Endothelial cell of umbilical vein (primary cell): ENCODE results near the gene FRZB.

Experiments used
- POLR2A ChIP-seq: IDR thresholded peaks from 2 replicates; pipeline ENCODE4 v1.6.1; 2012; ENCODE audit warnings: low read depth, mild to moderate bottlenecking, control low read depth, low read length
- POLR2AphosphoS5 ChIP-seq: IDR thresholded peaks from 2 replicates; pipeline ENCODE4 v1.6.1; 2012; ENCODE audit warnings: low read depth, mild to moderate bottlenecking, control low read depth, low read length, moderate library complexity; ENCODE audit not compliant: insufficient read depth

DNA sequence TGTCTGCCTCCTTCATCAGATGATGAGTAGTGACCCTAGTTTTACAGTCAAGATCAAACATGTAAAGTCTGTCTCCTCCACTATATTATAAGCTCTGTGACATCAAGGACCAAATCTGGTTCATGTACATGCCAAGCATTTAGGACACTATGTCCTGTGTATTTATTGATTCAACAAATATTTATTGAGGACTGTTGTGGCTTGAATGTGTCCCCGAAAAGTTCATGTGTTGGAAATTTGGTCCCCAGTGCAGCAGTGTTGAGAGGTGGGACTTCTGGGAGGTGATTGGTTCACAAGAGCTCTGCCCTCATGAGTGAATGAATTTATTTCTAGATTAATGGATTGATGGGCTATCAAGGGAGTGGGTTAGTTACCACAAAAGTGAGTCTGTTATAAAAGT lies 46.6 kb upstream of the FRZB start:
- TF ChIP-seq POLR2A = no peak
- no peak for TF ChIP-seq POLR2AphosphoS5
